Activated CD8-positive, alpha-beta memory T cell treated with anti-CD3 and anti-CD28 coated beads, Interleukin-2, amount 50 U/mL, for 24 hours (primary cell): Measurements from ENCODE around the gene ELMO3.

Experiments used
- DNase-seq: peaks from one replicate; pipeline ENCODE4 v3.0.0-alpha.2; 2020; ENCODE audit errors: extremely low read depth

The ELMO3 gene

DNA sequence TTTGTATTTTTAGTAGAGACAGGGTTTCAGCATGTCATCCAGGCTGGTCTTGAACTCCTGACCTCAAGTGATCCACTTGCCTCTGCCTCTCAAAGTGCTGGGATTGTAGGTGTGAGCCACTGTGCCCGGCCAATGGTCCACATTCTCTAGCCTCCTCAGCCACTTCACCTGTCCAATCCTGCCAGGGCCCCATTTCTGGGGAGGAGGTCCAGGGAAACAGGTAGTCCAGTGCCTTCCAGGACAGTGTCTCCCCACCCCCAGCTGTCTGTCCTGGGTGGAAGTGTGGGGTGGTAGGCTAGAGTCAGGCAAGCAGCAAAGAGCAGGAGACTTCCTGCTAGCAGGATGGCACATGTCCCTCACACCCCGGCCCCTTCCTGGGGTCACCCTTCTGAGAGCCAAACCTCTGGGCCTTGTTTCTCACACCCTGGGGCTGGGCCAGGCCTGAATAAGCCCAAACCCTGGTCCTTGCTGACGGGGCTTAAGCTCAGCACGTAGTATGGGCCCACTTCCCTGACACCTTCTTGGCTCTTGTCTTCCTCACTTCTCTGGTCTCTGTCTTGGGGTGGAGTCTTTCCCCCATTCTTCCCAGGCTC, 43.3 kb downstream of the ELMO3 start:
- no peak for DNase-seq

GRCh38 chr16:67243481-67243880, 44.5 kb downstream of the ELMO3 start:
- DNase-seq: no peak

DNA sequence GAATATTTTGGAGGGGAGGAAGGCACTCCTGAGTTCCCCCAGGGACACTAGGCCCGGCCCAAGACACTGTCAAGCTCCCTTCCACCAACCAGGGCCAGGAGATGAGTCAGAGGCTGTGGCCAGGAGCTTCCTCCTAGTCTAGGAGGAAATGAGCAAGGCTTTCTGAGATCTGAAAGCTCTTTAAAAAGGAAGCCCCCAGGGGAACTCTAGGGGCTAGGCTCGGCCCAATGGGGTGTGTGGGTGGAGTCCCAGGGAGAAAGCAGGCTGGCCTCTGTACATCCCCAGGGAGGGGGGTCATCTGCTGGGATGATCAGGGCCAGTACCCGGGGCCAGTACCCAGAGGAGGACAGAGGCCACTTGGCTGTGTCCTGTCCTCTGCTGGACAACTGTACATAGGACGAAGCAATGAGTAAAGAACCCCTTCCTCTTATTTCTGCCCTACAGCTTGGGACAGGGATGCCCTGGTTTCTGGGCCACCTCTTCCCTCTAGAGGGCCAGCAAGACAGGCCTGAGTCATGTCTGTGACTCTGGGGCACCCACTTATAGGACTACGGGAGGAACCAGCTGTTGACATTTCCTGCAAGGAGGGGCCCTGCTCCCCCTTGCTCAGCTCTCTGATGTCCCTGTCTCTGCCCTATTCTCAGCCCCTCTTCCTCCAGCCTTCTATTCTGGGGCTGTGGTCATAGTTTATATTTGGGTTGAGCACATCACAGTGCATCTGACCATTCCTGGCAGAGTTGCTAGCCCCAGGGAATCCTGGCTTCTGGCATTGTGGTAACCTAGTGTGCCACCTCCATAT, 45.7 kb downstream of the ELMO3 start:
- DNase-seq: peak; percentile 63

DNA sequence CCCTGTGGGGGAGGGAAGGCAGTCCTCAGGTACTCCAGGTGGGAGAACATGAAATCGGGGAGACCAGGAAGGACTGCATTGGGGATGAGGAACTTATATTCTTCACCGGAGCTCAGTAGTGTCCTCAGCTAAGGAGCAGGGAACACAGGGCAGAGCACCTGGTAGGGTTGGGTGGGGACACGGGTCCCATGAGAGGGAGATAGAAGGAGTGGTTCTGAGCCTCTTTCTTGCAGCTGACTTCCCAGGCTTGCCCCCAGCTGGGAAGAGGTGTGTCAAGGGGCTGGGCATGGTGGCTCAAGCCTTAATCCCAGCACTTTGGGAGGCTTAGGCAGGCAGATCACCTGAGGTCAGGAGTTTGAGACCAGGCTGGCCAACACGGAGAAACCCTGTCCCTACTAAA, 46.3 kb downstream of the ELMO3 start:
- DNase-seq: no peak

- no peak for DNase-seq
Observed at GRCh38 chr16:67245674-67246080, 46.7 kb downstream of the ELMO3 start.

DNA sequence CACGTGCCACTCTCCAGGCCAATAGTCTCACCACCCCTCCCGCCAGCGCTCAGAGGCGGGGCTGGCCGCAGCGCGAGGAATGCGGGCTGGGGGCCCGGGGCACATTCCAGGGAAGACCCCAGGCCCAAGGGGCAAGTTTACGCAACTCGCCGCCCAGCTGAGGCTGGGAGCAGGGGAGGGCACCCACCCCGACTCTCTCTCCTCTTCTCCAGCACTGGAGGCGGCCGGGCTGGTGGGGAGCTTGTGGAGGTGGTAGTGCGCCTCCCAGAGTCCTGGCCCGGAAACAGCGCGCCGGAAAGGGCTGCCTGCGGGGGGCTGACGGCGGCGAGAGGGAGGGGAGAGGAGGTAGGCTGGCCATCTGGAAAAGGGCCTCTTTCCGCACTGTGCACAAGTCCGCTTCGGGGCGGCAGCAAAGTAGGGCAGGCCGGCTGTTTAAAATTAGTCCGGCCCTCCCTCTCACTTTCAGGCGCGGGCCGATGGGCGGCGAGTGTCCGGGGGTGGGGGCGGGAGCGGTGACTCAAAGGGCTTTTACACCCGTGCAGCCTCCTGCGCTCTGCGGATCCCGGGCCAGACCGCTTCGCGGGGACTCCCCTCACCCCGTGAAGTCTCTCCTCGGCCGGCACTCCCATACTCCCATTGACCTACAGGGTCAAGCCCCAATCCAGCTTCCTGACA, 47.3 kb downstream of the ELMO3 start:
- DNase-seq: no peak

GRCh38 chr16:67246756-67247191, 47.8 kb downstream of the ELMO3 start:
- DNase-seq: no peak

- DNase-seq: peak; percentile 96
Observed at GRCh38 chr16:67247192-67248072, 48.5 kb downstream of the ELMO3 start, which contains the start of gene FHOD1. TSS of gene FHOD1 (minus strand) at chr16:67247481. CDS start at chr16:67247410, 71 bp downstream.

DNA sequence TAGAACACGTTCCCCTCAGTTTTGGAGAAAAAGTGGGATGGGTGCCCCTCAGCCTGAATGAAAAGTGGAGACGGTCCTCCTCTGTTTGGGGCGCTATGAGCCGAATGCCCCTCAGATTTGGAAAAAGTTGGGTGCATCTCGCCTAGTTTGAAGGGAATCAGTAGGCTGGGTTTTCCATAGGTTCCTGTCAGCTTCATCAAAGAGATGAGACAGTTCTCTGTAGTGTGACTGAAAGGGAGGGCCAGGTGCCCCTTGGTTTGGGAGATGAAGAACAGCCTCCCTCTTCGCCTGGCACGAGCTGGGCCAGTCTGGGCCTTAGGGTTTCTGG, 49.1 kb downstream of the ELMO3 start:
- DNase-seq: no peak

- no peak for DNase-seq
Observed at GRCh38 chr16:67248401-67249177, 49.7 kb downstream of the ELMO3 start, which contains the start of gene SLC9A5. TSS of gene SLC9A5 (plus strand) at chr16:67248979. CDS start at chr16:67249015, 36 bp downstream.

DNA sequence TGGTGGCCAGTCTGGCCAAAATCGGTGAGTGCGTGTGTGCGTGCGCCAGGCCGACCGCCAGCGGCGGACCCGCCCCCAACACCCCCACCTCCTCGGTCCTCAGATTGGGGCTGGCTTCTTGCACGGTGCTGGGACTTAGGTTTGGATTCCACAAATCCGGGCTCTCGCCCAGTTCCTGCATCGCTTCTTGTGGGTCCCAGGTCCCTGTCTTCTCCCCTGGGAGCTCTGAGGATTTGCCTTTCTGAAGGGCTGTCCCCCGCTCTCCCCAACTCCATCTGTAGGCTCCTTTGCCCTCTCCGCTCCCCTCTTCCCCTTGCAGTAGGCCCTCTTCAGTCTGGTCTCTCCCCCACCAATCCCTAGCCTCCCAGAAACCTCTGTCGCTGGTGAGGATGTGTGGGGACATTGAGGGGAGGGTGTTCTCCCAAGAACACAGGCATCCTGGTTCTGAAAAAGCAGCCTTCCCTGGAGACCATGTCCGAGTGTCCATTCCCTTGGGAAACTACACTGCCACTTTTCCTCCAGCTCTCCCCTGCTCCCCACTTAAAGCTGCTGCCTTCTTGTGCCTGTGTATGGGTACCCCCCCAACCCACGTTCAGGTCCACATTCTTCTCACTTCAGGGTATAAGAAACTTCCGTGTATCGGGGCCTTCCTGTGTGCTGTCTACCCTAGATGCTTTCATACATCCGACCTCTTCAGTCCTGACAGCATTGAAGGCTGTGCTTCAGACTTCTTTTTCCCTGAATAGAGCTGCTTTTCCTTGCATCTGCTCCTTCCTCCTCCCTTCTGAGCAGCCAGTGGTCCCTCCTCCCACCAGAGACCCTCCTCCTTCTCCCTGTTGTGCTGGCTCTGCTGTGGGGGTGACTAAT, 50.5 kb downstream of the ELMO3 start:
- DNase-seq: no peak

DNA sequence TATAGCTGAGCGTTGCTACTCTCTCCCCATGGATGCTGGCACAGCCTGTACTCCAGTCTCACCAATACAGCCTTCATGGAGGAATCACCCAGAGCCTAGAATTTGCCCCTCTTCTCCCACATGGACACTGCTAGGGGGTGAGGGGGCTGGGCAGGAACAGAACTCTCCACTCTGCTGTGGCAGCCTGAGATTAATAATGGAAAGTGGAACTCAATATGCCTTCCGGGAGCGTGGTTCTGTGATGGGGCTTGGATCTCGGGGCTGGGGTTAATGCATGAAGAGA, 51.1 kb downstream of the ELMO3 start:
- no peak for DNase-seq

DNA sequence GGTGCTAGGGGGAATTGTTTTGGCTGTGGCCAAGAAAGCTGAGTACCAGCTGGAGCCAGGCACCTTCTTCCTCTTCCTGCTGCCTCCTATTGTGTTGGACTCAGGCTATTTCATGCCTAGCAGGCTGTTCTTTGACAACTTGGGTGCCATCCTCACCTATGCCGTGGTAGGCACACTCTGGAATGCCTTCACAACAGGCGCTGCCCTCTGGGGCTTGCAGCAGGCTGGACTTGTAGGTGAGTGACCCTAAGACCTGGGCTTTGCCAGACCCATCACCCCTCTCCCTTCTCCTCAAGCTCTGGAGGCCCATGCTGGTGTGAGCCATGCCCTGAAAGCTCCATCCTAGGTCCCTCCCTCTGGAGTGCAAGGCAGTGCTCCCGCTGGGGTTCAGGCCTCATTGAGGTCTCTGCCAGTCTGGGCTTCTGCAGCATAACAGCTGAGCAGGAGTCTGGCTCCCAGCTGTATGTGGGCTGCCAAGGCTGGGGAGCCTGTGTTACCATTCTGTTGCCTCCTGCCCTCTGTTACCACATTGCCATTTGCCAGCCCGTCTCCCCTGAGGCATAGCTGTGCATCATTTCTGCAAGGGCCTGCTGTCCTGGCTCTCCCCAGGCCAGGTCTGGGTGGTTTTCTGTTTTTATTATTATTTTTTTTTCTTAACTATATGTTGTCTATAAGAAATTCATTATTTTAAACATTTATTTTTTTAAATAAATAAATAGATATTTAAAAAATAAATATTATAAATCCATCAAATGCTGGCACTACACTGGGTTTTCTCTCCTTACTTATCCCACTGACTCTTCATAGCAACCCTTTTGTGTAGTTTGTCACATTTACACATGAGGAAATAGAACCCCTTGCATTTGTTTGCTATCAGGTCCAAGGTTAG, 53.9 kb downstream of the ELMO3 start:
- no peak for DNase-seq
